HS-5 (cell line): Measurements from ENCODE around the gene DNAH10.

Experiments
- DNase-seq: peaks from one replicate; pipeline ENCODE4 v3.0.0-alpha.2; 2012; ENCODE audit warnings: low read depth

DNAH10 gene

DNA sequence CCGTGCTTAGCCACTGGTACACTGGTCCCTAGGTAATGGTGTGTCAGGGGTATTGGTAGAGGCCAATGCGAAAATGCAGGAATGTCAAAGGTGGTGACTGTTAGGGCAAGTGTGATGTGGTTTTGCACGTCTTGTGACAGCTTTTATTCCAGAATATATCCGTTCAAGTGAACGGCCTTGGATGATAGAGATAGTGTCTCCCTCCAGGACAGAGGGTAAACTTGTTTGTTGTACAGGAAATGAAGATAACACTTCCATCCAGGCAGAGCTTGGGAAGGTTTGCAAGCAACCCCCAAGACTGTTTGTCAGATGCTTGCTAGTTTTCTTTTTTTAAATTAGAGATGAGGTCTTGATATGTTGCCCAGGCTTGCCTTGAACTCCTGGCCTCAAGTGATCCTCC, 84.2 kb downstream of the DNAH10 start:
- DNase-seq = no peak

DNA sequence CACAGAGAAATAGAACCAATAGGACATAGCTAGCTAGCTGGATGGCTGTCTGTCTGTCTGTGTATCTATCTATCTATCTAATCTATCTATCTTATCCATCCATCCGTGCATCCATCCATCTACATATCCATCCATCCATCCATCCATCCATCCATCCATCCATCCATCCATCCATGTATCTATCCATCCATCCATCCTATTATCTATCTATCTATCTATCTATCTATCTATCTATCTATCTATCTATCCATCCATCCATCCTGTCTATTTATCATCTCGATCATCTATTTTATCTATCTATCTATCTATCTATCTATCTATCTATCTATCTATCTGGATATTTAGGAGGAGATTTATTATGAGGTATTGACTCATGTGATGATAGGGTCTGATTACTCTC, 84.9 kb downstream of the DNAH10 start:
- DNase-seq = no peak

DNA sequence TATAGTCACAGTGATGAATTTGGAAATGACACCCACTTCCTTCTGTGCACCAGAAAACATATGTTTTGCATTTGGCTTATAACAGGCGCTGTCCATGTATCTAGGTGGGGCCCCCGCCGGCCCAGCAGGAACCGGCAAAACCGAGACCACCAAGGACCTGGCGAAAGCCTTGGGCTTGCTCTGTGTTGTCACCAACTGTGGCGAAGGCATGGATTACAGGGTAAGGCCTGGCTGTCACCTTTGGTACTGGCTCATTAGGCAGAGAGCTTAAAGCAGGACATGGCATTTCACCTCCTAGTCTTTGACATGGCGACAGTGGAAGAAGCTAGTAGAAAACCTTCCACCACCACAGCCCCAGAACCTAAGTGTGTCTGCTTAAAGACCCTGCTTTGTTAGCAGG, 85.8 kb downstream of the DNAH10 start:
- no peak for DNase-seq

DNA sequence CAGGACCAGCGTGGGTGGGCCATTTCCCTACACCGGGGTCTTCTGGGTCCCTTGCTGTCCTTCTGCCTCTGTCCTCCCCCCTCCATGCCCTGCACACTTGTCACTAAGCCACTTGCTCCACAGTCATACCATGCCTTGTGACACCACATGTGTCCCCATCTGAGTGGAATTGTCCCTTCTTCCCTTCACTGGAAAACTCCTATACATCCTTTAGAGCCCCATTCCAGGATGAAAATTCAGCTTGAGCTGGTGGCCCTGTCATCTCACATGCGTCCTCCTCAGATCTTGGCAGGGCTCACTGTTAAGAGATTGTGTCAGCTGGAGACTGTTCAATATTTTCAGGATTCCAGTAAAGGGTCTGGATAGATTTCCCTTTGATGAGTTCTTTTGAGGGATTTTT, 87.4 kb downstream of the DNAH10 start:
- DNase-seq = no peak

DNA sequence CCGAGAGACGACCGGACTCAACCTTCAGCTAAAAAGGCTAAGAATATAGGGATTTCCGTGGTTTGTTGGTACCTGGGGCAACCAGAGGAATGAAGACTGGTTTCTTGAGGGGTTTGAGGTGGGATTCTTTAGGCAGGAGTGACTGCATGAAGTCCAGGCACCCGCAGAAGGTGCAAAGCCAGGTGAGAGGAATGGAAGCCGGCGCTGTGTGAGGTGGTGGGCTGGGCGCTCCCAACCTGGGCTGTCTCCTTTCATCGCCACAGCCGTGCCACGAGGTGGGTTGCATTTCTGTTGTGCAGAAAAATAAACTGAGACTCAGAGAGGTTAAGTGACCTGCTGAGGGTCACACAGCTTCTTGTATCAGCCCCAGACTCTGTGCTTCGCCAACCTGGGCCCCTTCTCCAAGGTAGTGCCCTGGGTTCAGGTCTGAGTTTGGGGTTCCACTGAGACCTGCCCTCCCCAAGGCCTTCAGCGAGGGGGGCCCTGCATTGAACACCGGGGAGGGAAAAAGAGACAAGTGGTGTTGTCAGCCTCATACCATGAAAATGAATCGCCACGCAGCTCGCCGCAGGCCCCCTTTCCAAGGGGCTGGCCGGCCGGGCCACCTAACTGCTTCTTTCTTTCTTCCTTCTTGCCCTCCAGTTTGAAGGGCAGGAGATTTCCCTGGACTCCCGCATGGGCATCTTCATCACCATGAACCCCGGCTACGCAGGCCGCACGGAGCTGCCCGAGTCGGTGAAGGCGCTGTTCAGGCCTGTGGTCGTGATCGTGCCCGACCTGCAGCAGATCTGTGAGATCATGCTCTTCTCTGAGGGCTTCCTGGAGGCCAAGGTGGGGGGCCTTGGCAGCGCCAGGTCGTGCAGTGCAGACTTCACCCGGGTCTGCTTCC, 88.4 kb downstream of the DNAH10 start:
- DNase-seq = no peak

DNA sequence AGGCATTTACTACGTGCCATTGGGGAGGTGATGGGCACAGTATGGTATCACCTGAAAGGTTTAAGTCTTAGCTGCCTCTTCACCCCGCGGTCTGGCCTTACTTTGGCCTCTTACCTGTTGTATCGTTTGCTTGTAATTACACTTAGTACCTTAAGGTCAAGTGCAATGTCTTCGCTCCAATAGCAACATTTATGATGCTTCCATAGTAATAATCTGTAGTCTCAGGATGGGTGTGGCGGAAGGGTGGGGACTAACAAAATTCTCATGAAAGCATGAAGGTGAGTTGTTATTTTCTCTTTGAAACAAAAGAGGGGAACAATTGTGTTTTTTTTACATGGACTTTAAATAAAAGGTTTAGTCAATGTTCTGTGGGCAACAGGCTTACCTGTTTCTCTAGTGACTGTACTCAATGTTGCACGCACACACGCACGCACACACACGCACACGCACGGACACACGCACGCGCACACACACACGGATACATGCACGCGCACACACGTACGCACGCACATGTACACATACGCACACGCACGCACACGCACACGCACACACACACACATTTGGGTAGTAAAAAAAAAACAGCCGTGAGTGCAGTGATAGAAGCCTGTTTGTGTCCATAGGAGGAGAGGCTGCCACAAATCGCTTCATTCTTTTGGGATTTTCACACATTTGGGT, 91.4 kb downstream of the DNAH10 start:
- DNase-seq = no peak

- DNase-seq = no peak
Measured at GRCh38 chr12:123854232-123854631, 92.1 kb downstream of the DNAH10 start.

DNA sequence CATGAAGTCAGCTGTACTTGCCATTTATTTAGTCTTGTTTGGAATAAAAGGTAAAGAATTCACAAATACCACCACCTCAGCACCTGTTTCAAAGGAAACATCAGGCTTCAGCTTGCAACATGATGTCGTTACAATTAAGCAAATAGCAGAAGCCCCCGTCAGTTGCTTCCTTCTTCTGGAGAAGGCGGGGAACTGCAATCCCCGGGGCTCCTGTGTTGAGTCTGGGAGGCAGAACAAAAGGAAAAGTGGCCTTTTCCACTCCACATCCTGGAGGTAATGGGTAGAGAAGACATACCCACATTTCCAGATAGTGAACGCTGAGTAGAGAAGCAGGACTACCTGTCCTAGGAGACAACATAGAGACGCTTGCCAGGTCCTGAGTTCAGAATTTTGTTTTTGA, 92.8 kb downstream of the DNAH10 start:
- no peak for DNase-seq

- DNase-seq = no peak
Measured at GRCh38 chr12:123856681-123857080, 94.6 kb downstream of the DNAH10 start.

DNA sequence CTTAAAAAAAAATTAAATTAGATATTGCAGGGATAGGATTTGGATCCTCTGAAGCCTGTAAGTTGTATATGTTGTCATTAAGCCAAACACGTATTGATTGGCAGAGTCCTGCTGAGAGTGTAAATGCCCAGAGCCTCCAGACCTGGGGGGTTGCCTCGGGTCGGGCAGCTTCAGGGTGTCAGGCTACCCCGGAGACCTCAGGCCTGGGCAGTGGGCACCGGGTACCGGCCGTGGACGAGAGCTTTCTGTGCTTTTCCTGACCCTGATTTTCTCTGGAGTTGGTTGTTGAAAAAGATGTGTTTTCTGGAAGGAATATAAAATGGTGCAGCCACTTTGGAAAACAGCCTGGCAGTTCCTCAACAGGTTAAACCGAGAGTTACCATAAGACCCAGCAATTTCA, 96.1 kb downstream of the DNAH10 start:
- no peak for DNase-seq

- DNase-seq = no peak
Measured at GRCh38 chr12:123859035-123859434, 96.9 kb downstream of the DNAH10 start.

DNA sequence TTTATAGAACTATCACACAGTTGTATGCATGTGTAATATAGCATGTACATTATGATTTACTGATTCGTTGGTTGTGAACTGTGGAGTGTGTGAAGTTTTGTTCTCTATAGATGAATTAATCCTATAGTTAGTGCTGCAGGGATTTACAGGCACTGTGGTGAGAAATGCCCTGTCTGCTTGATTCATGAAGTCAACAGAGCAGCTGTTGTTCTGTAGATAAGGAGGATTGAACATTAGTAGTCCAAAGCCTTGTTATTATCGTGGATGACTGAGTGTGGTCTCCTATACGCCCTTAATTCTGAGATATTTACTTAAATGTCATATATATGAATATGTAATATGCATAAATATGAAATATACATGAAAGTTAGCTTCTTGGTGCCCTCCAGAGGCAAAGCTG, 98.3 kb downstream of the DNAH10 start:
- no peak for DNase-seq

DNA sequence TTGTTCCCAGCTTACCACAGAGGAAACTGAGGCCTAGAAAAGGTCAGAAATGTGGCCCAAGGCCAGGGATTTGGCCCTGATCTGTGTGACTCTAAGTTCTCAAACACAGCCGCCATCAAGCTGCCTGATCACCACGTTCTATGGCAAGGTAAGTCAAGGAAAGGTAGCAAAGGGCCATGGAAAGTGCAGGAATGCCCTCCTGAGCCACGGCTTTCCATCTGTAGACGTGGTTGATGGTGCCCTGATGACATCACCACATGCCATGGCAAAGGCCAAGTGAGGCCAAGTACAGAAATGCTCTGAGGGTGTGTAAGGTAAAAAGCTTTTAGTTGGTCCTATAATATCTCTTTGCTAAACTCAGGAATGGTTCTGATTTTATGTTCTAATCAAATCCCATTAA, 99.3 kb downstream of the DNAH10 start:
- no peak for DNase-seq

- no peak for DNase-seq
Measured at GRCh38 chr12:123867141-123867540, 105.0 kb downstream of the DNAH10 start.

GRCh38 chr12:123868791-123869190, 106.7 kb downstream of the DNAH10 start:
- no peak for DNase-seq

DNA sequence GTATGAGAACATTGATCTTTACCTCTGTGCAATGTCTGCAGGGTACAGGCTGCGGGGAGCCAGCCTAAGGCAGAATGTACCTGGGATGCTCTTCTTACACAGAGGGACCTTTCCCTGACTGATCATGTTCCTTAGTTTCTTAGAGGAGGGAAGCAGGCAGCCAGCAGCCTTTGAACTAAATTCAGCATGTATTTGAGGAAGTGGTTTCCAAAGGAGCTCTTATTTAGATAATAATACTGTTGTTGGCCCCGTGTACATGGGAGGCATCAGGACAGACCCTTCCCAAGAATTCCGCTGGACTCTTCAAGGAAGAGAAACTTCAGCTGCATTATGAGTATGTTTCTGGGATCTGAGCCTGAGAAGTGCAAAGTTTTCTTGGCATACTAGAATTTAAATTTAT, 111.7 kb downstream of the DNAH10 start:
- no peak for DNase-seq

DNA sequence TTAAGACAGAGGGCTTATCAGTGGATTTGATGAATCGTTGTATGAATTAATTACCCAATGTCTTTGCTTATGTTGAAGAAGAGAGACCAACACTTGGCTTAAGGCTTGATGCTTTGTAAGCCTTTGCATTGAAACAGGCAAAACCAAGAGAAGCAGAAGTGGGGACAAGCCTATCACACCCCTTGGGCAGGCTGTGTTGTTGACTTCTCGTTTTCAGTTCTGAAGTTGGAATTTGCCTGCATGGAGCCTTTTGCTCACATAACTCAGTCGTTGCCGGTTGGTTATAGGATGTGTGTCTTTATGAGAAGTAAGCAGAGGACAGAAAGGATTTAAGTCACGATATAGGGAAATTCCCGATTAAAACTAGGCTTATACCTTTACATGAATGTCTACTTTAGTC, 115.9 kb downstream of the DNAH10 start:
- no peak for DNase-seq

- no peak for DNase-seq
Measured at GRCh38 chr12:123879101-123879500, 117.0 kb downstream of the DNAH10 start.

DNA sequence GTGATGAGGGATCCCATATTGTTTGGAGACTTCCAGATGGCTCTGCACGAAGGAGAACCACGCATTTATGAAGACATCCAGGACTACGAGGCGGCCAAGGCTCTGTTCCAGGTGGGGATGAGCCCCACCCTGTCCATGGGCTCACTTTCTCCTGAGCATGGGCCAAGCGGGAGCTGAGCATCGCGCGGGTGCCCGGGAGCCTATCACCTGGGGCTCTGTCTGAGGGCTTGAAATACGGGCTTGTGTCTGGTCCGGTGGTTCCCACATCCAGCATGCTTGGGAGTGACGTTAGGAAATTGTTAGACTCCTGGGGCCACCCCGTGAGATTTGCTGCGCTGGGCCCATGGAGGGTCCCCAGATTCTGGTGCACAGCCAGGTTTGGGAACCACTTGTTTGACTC, 117.6 kb downstream of the DNAH10 start:
- no peak for DNase-seq

DNA sequence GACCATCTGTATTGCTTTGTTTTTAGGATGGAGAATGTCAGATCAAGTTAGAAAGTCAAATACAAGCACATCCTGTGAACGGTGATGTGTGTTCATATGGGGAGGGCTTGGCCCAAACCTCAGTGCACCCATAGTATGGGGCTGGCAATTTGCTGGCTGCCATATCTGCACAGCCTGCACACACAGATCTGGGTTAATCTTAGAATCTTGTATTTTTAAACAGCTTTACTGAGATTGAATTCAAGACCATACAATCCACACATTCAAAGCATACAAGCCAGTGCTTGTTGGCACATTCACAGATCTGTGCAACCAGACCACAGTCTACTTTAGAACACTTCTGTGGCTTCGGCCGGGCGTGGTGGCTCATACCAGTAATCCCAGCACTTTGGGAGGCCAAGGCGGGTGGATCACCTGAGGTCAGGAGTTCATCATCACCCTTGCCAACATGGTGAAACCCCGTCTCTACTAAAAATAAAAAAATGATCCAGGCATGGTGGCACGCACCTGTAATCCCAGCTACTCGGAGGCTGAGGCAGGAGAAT, 120.1 kb downstream of the DNAH10 start:
- DNase-seq = no peak

DNA sequence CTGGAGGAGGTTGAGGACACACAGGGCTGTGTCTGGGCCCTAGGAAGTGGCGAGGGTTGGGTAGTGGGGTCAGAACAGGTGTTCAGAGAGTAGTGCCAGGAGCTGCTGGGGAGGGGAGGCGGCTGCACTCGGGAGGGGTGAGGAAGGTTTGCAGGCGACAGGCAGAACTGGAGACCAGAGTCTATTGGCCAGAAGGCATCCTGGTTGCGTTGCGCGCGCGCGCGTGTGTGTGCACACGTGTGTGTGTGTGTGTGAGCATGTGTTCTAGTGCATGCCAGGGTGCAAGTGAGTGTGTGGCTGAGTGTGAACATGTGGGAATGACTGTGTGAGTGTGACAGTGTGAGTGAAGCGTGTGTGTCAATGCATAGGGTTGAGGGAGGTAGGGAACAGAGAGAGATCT, 124.2 kb downstream of the DNAH10 start:
- no peak for DNase-seq

- no peak for DNase-seq
Measured at GRCh38 chr12:123886931-123887582, 125.0 kb downstream of the DNAH10 start.

DNA sequence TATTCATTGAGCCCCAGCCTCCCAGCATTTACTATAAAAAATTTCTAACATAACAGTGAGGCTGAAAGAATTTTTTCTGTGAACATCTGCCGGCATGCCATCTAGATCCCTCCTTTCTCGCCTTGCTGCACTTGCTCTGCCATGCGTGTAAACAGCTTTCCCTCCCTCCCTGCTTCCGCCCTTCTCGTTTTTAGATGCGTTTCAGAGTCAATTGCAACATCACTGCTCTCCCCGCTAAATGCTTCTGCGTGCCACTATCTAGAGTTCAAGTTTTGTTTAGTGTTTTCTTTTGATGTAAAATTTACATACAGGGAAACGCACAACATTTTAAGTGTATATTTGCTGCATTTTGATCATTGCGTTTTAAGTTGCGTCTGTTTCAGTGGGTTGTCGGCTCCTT, 126.9 kb downstream of the DNAH10 start:
- DNase-seq = no peak
